HFFc6 (cell line): ENCODE measurements around the gene KCNF1. TPM values are rescaled to one million over a fixed set of nuclear protein-coding genes. Genes with fewer than 3 reads are reported as not detected.

ENCODE experiments used
- DNase-seq: peaks from one replicate; pipeline ENCODE4 v3.0.0-alpha.2; 2018
- H3K27ac Mint-ChIP-seq: 2 replicates; pipeline ENCODE4 v1.8.0; 2020; ENCODE audit warnings: mild to moderate bottlenecking, mixed read lengths
- H3K27me3 Mint-ChIP-seq: 2 replicates; pipeline ENCODE4 v1.8.0; 2021; ENCODE audit warnings: mild to moderate bottlenecking, moderate library complexity, mixed read lengths; ENCODE audit not compliant: insufficient read depth
- H3K36me3 Mint-ChIP-seq: 2 replicates; pipeline ENCODE4 v1.8.0; 2021; ENCODE audit warnings: low read depth, mixed read lengths
- H3K4me1 Mint-ChIP-seq: 2 replicates; pipeline ENCODE4 v1.8.0; 2020; ENCODE audit warnings: low read depth, mixed read lengths
- H3K4me3 Mint-ChIP-seq: 2 replicates; pipeline ENCODE4 v1.8.0; 2020; ENCODE audit warnings: mild to moderate bottlenecking, moderate library complexity, mixed read lengths
- H3K9me3 Mint-ChIP-seq: 2 replicates; pipeline ENCODE4 v1.8.0; 2020; ENCODE audit warnings: mild to moderate bottlenecking, mixed read lengths
- total RNA-seq, 6 experiments: library from RNA; stranded (reverse); fragmentation: NEBNext Ultra II Directional; extraction: Animal tissue kit (Norgen Biotek cat#: 25700); gene quantifications; 2 replicates in 1 of 6; 3 replicates in 5 of 6; pipeline ENCODE4 v1.2.3, GENCODE V29; 2021
- TF ChIP-seq, protein P1 (sequence below): fragments of 200-600 bp; sonication (generic); IDR thresholded peaks from 2 replicates; pipeline ENCODE4 v1.5.0; 2021; ENCODE audit warnings: antibody characterized with exemption, mild to moderate bottlenecking

Gene KCNF1
- total RNA-seq, 6 experiments from 2014 or later, result 0.14 to 0.26 (median 0.18) TPM; not detected in 3

DNA sequence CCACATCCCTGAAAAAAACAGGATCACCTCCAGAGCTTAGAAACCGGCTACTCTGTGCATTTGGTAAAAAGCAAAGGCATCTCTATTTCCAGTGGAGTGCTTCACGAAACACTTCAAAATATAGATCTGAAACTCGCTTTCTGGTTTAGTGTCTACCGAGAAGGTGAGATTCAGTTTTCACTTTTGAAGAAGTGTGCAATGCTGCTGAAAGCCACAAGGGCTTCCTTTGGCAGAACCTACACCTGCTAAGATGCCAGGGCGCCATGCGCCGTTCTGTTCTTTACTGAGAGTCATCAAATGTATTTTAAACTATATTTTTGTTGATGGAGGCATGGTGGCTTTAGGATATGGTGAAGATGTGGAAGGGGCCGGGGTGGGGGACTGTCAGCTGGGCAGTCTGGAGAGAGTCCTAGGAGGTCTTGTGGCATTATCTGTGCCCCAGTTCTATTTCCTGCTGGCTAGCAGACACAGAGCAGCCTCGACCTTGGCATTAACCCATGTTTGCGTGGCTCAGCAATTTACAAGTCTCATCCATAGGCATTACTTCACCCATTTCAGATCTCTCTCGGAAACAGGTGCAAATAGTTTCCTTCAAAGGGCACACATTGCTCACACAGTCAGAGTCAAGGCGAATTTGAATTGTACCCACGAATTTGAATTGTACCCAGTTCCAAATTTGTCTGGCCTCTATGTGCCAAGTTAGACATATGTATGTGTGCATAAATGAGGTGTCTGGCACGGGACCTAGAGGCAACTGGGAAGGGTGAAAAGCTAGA lies 46.7 kb upstream of the KCNF1 start:
- TF ChIP-seq, protein P1, sequence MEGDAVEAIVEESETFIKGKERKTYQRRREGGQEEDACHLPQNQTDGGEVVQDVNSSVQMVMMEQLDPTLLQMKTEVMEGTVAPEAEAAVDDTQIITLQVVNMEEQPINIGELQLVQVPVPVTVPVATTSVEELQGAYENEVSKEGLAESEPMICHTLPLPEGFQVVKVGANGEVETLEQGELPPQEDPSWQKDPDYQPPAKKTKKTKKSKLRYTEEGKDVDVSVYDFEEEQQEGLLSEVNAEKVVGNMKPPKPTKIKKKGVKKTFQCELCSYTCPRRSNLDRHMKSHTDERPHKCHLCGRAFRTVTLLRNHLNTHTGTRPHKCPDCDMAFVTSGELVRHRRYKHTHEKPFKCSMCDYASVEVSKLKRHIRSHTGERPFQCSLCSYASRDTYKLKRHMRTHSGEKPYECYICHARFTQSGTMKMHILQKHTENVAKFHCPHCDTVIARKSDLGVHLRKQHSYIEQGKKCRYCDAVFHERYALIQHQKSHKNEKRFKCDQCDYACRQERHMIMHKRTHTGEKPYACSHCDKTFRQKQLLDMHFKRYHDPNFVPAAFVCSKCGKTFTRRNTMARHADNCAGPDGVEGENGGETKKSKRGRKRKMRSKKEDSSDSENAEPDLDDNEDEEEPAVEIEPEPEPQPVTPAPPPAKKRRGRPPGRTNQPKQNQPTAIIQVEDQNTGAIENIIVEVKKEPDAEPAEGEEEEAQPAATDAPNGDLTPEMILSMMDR, result peak; percentile 26; the same call in 1 of the 2 replicates
- no peak overlapping the region for H3K27ac Mint-ChIP-seq
- no peaks in the 10 kb centered on the region for H3K9me3 Mint-ChIP-seq
- peaks cover 37% of the 10 kb centered on the region for H3K27me3 Mint-ChIP-seq
- no peaks in the 10 kb centered on the region for H3K36me3 Mint-ChIP-seq
- peaks cover 36% of the 10 kb centered on the region for H3K4me1 Mint-ChIP-seq
- no peak overlapping the region for H3K4me3 Mint-ChIP-seq
- no peak for DNase-seq

DNA sequence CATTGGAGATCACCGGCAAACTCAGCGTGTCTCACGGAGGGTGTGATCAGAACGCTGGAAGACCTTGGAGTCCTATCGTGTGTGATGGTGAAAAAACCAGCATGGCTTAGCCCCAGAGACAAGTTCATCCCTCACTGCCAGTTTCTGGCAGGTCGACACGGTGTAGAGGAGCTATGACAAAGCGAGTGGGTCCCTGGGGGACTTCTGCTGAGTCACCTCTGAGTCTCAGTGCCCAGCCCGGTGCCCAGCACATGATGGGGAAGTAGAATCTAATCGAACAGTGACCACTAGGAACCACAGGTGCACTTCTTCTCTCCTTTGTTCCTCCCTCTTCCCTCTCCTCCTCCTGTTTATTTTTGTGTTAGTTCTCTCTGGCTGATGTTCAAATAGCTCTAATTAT lies 45.9 kb upstream of the KCNF1 start:
- Mint-ChIP-seq H3K36me3 (no peaks in the 10 kb centered on the region), H3K27me3 (peaks cover 29% of the 10 kb centered on the region), H3K4me1 (peaks cover 41% of the 10 kb centered on the region), H3K9me3 (no peaks in the 10 kb centered on the region), H3K4me3 (no peak overlapping the region), H3K27ac (no peak overlapping the region)
- DNase-seq, result no peak
- TF ChIP-seq, protein P1, result no peak

DNA sequence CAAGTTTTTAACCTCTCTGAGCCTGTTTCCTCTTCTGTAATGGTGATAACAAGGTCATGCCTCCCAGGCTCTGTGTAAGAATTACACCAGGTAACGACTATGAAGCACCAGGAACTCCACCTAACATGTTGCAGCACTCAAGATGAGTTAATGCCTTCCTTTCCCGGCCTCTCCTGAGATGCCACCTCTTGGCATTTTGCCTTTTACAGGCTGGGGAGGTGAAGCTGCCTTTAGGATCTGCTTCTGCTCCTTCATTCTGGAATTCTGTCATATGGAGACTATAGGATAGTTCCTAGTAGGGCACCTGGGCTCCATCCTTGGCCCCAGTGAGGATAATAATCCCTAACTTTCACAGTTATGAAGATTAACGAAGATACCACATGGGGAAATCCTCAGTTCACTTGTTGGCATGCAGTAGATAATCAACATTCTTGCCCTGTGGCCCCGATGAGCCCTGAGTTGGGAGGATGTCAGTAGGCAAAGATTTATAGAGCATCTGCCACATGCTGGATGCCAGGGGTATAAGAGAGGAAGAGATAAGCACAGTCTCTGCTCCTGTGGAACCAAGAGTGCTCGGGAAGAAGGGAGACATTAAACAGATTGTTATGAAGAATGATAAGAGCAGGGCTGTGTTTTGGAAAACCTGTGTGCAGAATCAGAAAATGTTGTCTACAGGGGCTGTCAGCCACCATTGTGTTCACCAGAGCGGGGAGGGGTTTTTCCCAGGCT lies 43.9 kb upstream of the KCNF1 start:
- peaks cover 11% of the 10 kb centered on the region for H3K36me3 Mint-ChIP-seq
- no peak overlapping the region for H3K4me3 Mint-ChIP-seq
- TF ChIP-seq, protein P1, result no peak
- peaks cover 13% of the 10 kb centered on the region for H3K27me3 Mint-ChIP-seq
- H3K27ac Mint-ChIP-seq, result peak overlapping the region; percentile 67
- peaks cover 45% of the 10 kb centered on the region for H3K4me1 Mint-ChIP-seq
- H3K9me3 Mint-ChIP-seq, result peaks cover 12% of the 10 kb centered on the region
- no peak for DNase-seq

DNA sequence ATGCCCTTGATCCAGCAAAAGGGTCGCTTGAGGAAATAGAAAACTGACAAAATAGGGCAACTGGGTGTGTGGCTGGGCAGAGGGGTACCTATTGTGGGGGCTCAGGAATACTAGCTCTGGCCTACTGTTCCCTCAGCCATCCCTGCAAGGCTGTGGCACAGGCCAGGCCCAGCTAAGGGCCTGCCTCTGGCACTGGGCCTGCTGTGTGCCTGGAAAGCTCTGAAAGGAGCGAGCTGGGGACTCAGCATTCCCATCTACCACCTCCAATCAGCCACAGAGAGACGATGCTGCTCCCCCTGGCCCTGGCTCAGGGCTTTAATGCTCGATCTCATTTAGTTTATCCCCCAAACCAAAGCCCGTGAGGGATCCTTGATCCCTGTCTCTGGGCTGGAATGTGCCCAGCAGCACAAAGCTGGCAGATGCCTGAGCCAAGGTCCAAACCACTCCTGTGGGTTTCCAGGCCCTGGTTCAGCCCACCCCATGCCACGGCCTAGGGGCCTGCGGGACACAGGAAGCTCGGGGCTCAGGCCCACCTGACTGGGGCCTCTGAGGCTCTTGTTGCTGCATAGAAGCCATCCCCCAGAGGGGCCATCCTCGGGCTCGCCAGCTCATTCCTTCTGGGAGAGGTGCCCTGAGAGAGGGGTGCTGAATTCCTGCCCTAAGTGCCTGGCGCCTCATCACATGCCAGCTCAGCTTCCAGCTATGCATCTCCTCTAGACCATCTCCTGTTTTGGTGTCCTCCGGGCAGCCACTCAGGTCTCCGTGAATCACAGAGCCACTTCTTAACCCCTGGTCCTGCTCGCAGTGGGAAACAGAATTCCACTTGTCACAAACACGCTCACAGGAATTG lies 43.0 kb upstream of the KCNF1 start:
- Mint-ChIP-seq H3K9me3 (peaks cover 14% of the 10 kb centered on the region), H3K4me1 (peaks cover 49% of the 10 kb centered on the region), H3K27ac (peak overlapping the region; percentile 67), H3K36me3 (peaks cover 13% of the 10 kb centered on the region), H3K27me3 (peaks cover 8% of the 10 kb centered on the region), H3K4me3 (peak overlapping the region; percentile 61)
- peak; percentile 90 for DNase-seq
- TF ChIP-seq, protein P1, result no peak

DNA sequence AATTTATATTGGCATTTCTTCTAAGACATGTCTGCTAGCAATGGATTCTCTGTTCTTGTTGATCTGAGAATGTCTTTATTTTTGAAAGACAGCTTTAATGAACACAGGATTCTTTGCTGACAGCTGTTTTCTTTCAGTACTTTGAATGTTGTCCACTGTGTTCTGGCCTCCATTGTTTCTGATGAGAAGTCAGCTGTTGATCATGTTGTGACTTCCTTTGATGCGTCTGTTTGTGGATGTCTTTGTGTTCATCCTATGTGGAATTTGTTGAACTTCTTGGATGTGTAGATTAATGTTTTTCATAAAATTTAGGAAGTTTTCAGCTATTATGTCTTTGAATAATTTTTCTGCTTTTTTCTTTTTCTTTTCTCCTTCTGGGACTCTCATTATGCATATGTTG lies 39.8 kb upstream of the KCNF1 start:
- TF ChIP-seq, protein P1, result no peak
- H3K9me3 Mint-ChIP-seq, result peaks cover 14% of the 10 kb centered on the region
- H3K4me1 Mint-ChIP-seq, result peaks cover 58% of the 10 kb centered on the region
- no peak overlapping the region for H3K27ac Mint-ChIP-seq
- H3K4me3 Mint-ChIP-seq, result no peak overlapping the region
- H3K36me3 Mint-ChIP-seq, result peaks cover 13% of the 10 kb centered on the region
- no peak for DNase-seq
- H3K27me3 Mint-ChIP-seq, result no peaks in the 10 kb centered on the region
